Measurements from ENCODE around the gene SCMH1. TPM values are rescaled to one million over a fixed set of nuclear protein-coding genes. Genes with fewer than 3 reads are reported as not detected.

SCMH1 gene
- total RNA-seq, 4 donors from 2014 or later = 27.1 to 116 (median 52.9) TPM

- Histone ChIP-seq H3K4me3 (no peak overlapping the region), H3K9me3 (no peaks in the 10 kb centered on the region), H3K36me3 (peaks cover 0 to 30% (median 0%) of the 10 kb centered on the region in 3 donors), H3K4me1 (no peaks in the 10 kb centered on the region), H3K27ac (no peak overlapping the region), H3K27me3 (no peaks in the 10 kb centered on the region)
- TF ChIP-seq CTCF (IDR thresholded peaks at IDR 0.05) (no peak), POLR2A (IDR thresholded peaks at IDR 0.05) (no peak)
- no peak for DNase-seq
Observed at GRCh38 chr1:41022424-41022823, 219.7 kb downstream of the SCMH1 start.

- Histone ChIP-seq H3K4me1 (no peaks in the 10 kb centered on the region), H3K36me3 (peaks cover 0 to 30% (median 0%) of the 10 kb centered on the region in 3 donors), H3K9me3 (no peaks in the 10 kb centered on the region), H3K27me3 (no peaks in the 10 kb centered on the region), H3K4me3 (no peak within 1 kb of the TSS), H3K27ac (no peak within 1 kb of the TSS)
- TF ChIP-seq POLR2A (IDR thresholded peaks at IDR 0.05) (no peak), CTCF (IDR thresholded peaks at IDR 0.05) (no peak)
- DNase-seq = no peak
Observed at GRCh38 chr1:41021526-41022308, 220.4 kb downstream of the SCMH1 start, which contains the start of gene SLFNL1. Gene SLFNL1 (minus strand): TSS chr1:41021725. CDS start chr1:41020660, 1,065 bp downstream.

GRCh38 chr1:41020654-41021053, 221.5 kb downstream of the SCMH1 start:
- peaks cover 0 to 22% (median 0%) of the 10 kb centered on the region in 3 donors for H3K36me3 ChIP-seq
- no peak overlapping the region for H3K4me3 ChIP-seq
- H3K27ac ChIP-seq = no peak overlapping the region
- no peak for TF ChIP-seq POLR2A (IDR thresholded peaks at IDR 0.05)
- TF ChIP-seq CTCF (IDR thresholded peaks at IDR 0.05) = no peak
- H3K4me1 ChIP-seq = no peaks in the 10 kb centered on the region
- no peaks in the 10 kb centered on the region for H3K9me3 ChIP-seq
- DNase-seq = no peak
- no peaks in the 10 kb centered on the region for H3K27me3 ChIP-seq

GRCh38 chr1:41020109-41020576, 222.0 kb downstream of the SCMH1 start:
- no peak overlapping the region for H3K4me3 ChIP-seq
- H3K27me3 ChIP-seq = no peaks in the 10 kb centered on the region
- no peaks in the 10 kb centered on the region for H3K9me3 ChIP-seq
- peaks cover 0 to 22% (median 0%) of the 10 kb centered on the region in 3 donors for H3K36me3 ChIP-seq
- no peak for TF ChIP-seq POLR2A (IDR thresholded peaks at IDR 0.05)
- no peak for TF ChIP-seq CTCF (IDR thresholded peaks at IDR 0.05)
- no peak for DNase-seq
- H3K4me1 ChIP-seq = no peaks in the 10 kb centered on the region
- H3K27ac ChIP-seq = no peak overlapping the region

- TF ChIP-seq CTCF (IDR thresholded peaks at IDR 0.05) (no peak), POLR2A (IDR thresholded peaks at IDR 0.05) (no peak)
- no peaks in the 10 kb centered on the region for H3K9me3 ChIP-seq
- no peak overlapping the region for H3K4me3 ChIP-seq
- H3K4me1 ChIP-seq = no peaks in the 10 kb centered on the region
- no peaks in the 10 kb centered on the region for H3K27me3 ChIP-seq
- H3K36me3 ChIP-seq = peaks cover 0 to 20% (median 0%) of the 10 kb centered on the region in 3 donors
- no peak for DNase-seq
- H3K27ac ChIP-seq = no peak overlapping the region
Observed at GRCh38 chr1:41019353-41019745, 222.8 kb downstream of the SCMH1 start.
